NB4 (cell line): ENCODE data around the gene KTI12.

Source experiments
- DNase-seq: peaks from one replicate; pipeline ENCODE4 v3.0.0; 2010; ENCODE audit warnings: low read depth
- H3K4me3 ChIP-seq: one replicate; pipeline ENCODE4 v1.5.1; 2011; ENCODE audit warnings: mild to moderate bottlenecking, low read depth, low read length, moderate library complexity
- MYC ChIP-seq: IDR thresholded peaks from 2 replicates; pipeline ENCODE4 v1.6.1; 2011; ENCODE audit warnings: low read depth, low read length
- POLR2A ChIP-seq: IDR thresholded peaks from 2 replicates; pipeline ENCODE4 v1.6.1; 2011; ENCODE audit warnings: mild to moderate bottlenecking; ENCODE audit not compliant: insufficient read length; ENCODE audit errors: extremely low read depth
- TF ChIP-seq, protein P1 (sequence below): IDR thresholded peaks from 2 replicates; pipeline ENCODE4 v1.6.1; 2011; ENCODE audit warnings: low read depth, low read length
- TF ChIP-seq, protein P2 (sequence below): IDR thresholded peaks from one replicate; pipeline ENCODE4 v1.5.1; 2012; ENCODE audit warnings: low read depth, low read length

Gene KTI12

DNA sequence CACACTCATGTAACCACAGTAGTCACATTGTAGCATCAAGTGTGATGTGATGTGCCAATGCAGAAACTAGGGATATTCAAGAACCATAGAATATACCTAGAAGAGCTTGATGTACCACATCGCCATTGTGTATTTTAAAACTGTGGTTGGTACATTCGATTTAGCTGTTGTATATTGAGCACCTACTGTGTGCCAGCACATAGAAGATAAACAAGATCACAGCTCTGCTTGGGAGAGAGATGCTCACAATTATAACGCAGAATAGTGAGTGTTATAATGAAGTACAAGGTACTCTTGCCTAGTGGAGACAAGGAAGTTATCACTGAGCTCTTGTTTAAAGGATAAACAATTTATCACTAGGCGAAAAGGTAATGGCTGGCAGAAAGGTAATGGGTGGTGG, 27.2 kb upstream of the KTI12 start:
- TF ChIP-seq POLR2A, result no peak
- TF ChIP-seq, protein P1, sequence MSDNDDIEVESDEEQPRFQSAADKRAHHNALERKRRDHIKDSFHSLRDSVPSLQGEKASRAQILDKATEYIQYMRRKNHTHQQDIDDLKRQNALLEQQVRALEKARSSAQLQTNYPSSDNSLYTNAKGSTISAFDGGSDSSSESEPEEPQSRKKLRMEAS, result no peak
- no peak for TF ChIP-seq MYC
- TF ChIP-seq, protein P2, sequence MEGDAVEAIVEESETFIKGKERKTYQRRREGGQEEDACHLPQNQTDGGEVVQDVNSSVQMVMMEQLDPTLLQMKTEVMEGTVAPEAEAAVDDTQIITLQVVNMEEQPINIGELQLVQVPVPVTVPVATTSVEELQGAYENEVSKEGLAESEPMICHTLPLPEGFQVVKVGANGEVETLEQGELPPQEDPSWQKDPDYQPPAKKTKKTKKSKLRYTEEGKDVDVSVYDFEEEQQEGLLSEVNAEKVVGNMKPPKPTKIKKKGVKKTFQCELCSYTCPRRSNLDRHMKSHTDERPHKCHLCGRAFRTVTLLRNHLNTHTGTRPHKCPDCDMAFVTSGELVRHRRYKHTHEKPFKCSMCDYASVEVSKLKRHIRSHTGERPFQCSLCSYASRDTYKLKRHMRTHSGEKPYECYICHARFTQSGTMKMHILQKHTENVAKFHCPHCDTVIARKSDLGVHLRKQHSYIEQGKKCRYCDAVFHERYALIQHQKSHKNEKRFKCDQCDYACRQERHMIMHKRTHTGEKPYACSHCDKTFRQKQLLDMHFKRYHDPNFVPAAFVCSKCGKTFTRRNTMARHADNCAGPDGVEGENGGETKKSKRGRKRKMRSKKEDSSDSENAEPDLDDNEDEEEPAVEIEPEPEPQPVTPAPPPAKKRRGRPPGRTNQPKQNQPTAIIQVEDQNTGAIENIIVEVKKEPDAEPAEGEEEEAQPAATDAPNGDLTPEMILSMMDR, result no peak
- no peak overlapping the region for H3K4me3 ChIP-seq
- no peak for DNase-seq

DNA sequence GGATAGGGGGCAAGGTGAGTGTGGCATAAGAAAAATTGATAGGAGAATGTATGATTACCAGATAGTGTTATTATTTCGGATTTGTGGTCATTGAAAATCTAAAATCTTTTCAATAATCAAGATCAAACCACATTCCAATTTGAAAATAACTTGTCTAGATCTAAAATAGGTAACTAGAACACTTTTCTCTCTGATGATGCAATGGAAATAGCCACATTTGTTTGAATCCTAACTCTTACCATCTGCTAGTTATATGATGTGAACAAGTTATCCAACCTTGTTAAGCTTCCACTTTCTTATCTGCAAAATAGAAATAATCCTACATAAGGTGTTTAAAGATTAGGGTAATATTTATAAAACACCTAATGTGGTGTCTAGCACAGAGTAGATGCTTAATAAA, 26.3 kb upstream of the KTI12 start:
- TF ChIP-seq, protein P2, result no peak
- TF ChIP-seq MYC (no peak), POLR2A (no peak)
- TF ChIP-seq, protein P1, result no peak
- peak overlapping the region; percentile 40 for H3K4me3 ChIP-seq
- no peak for DNase-seq

DNA sequence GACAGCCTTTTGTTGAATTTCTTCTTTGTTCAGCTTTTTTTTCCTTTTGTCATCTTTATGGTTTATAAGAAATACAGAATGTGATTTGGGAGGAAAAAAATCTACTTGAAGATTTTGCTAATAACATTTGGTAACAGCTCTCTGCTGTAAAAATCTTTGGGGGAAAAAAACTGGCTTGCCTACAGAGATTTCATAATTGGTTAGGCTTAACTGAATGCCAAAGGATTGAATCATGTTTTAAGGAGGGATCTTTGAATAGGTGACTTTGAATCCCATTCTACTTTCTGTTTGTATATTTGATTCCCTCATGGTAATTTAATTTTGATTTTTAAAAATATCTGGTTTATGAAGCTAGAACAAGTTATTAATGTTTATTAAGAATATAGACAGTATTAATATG, 25.7 kb upstream of the KTI12 start:
- DNase-seq, result no peak
- TF ChIP-seq, protein P1, result no peak
- TF ChIP-seq MYC (no peak), POLR2A (no peak)
- TF ChIP-seq, protein P2, result no peak
- peak overlapping the region; percentile 40 for H3K4me3 ChIP-seq

DNA sequence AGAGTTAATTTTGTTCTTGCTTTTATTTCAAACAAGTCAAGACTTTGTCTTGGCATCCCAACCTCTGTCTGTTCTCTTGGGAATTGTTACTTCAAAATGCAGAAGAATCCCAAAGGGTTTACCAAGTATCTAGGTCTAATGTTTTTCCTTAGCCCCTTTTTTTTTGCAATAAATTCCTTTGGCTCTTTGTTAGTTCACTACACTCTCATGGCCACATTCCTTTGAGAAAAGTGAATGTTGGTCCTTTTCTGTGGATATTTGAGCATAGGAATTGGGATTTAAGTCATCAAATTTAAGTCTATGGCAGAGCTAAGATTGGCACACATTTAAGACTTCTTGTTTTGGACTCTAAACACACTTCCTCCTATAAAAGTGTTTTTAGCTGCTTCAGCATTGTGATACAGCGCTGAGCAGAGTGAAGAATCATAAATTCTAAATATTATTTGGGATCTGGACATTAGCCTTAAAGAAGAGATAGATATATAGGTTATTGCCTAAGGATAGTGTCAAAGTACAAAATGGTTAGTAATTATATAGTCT, 24.3 kb upstream of the KTI12 start:
- TF ChIP-seq MYC (no peak), POLR2A (no peak)
- TF ChIP-seq, protein P2, result no peak
- TF ChIP-seq, protein P1, result no peak
- H3K4me3 ChIP-seq, result peak overlapping the region; percentile 68
- DNase-seq, result peak; percentile 33

DNA sequence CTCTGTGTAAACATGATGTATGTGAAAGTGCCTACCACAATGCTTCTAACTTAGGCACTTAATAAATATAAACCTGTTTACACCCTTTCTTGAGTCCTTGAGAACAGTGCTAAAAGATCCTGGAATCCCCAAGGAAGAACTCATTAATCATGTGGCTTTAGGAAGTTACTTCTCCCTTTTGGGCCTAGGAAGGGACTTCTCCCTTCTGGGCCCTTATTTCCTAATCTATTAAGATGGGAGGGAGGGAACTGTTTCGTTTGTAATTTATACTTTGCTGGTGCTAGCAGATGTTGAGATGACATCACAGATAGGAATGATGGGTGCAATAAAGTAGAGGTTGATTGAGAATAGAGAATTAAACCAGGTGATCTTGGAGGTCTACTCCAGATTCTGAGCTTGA, 23.6 kb upstream of the KTI12 start:
- TF ChIP-seq, protein P2, result no peak
- TF ChIP-seq, protein P1, result no peak
- TF ChIP-seq MYC (no peak), POLR2A (no peak)
- DNase-seq, result peak; percentile 75
- peak overlapping the region; percentile 68 for H3K4me3 ChIP-seq

DNA sequence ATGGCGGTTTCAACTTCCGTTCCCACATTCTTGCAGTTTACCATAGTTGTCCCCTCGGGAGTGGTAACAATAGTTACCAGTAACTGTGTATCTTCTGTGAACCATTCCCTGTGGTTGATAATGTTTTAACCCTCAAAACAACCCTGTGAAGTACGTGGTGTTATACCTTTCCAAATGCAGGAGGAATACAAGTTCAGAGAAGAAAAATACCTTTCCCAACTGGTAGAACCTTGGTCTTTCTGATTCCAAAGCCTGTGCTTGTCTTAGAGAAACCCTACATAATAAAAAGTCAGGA, 23.3 kb upstream of the KTI12 start:
- no peak for TF ChIP-seq POLR2A
- TF ChIP-seq MYC, result peak; percentile 44; the same call in 1 of the 2 replicates

More for the DNA sequence above, 23.3 kb upstream of the KTI12 start:
- DNase-seq, result no peak
- peak overlapping the region; percentile 68 for H3K4me3 ChIP-seq
